MCF 10A (cell line): Measurements from ENCODE around the gene RPS3. TPM values are rescaled to one million over a fixed set of nuclear protein-coding genes. Genes with fewer than 3 reads are reported as not detected.
"Not testable (repeated sequence)": the region's sequence is repeated elsewhere in the genome, so short reads cannot be mapped to it uniquely, and the experiment has no call there.

Experiments used
- BruUV-seq: library from RNA; stranded (reverse); fragments of 400-500 nt; replicated peaks from 2 replicates; lab custom pipeline; 2021; lab: Mats Ljungman, UMichigan
- CTCF ChIA-PET: fragments of 300-600 bp; sonication (Branson Sonifier 250); formaldehyde crosslinking; extraction: SDS; loops from one replicate; lab custom pipeline; 2021; ENCODE audit warnings: antibody characterized with exemption, inconsistent platforms; lab: Yijun Ruan, JAX
- POLR2A ChIA-PET: fragments of 300-600, 350-650 bp; sonication (Branson Sonifier 250); formaldehyde crosslinking; extraction: SDS; loops from one replicate; lab custom pipeline; 2020; ENCODE audit warnings: antibody characterized with exemption, inconsistent platforms; lab: Yijun Ruan, JAX
- DNase-seq: peaks from one replicate; pipeline ENCODE4 v3.0.0-alpha.2; 2018; ENCODE audit not compliant: unreplicated experiment
- H3K27ac Mint-ChIP-seq: one replicate; pipeline ENCODE4 v1.8.0; 2022; ENCODE audit warnings: mild to moderate bottlenecking, low read depth, mixed read lengths; ENCODE audit not compliant: unreplicated experiment
- H3K27me3 Mint-ChIP-seq: one replicate; pipeline ENCODE4 v1.8.0; 2022; ENCODE audit warnings: mixed read lengths; ENCODE audit not compliant: insufficient read depth, unreplicated experiment
- H3K36me3 Mint-ChIP-seq: one replicate; pipeline ENCODE4 v1.8.0; 2022; ENCODE audit warnings: mild to moderate bottlenecking, moderate library complexity, mixed read lengths; ENCODE audit not compliant: insufficient read depth, unreplicated experiment
- H3K4me1 Mint-ChIP-seq: one replicate; pipeline ENCODE4 v1.8.0; 2022; ENCODE audit warnings: mixed read lengths; ENCODE audit not compliant: insufficient read depth, unreplicated experiment
- H3K4me3 Mint-ChIP-seq: one replicate; pipeline ENCODE4 v1.8.0; 2022; ENCODE audit warnings: mild to moderate bottlenecking, moderate library complexity, mixed read lengths; ENCODE audit not compliant: unreplicated experiment
- H3K9me3 Mint-ChIP-seq: one replicate; pipeline ENCODE4 v1.8.0; 2022; ENCODE audit warnings: mixed read lengths; ENCODE audit not compliant: unreplicated experiment
- CTCF ChIP-seq: fragments of 200-600 bp; IDR thresholded peaks from one replicate; pipeline ENCODE4 v1.8.0; 2022; ENCODE audit warnings: antibody characterized with exemption, mild to moderate bottlenecking; ENCODE audit not compliant: unreplicated experiment
- intact Hi-C: fragments of 100-400 bp; cut with micrococcal nuclease; formaldehyde crosslinking; loops from 2 replicates; pipeline ENCODE4 v1.14.1; 2022
- total RNA-seq: library from RNA; stranded (reverse); gene quantifications from 2 replicates; pipeline ENCODE4 v1.2.3, GENCODE V29; 2022

The RPS3 gene
- total RNA-seq, 1 experiment from 2014 or later, result 3,444 TPM

GRCh38 chr11:75352588-75353206 lies 46.6 kb upstream of the RPS3 start:
- peak overlapping the region; percentile 80 for H3K4me3 Mint-ChIP-seq

DNA sequence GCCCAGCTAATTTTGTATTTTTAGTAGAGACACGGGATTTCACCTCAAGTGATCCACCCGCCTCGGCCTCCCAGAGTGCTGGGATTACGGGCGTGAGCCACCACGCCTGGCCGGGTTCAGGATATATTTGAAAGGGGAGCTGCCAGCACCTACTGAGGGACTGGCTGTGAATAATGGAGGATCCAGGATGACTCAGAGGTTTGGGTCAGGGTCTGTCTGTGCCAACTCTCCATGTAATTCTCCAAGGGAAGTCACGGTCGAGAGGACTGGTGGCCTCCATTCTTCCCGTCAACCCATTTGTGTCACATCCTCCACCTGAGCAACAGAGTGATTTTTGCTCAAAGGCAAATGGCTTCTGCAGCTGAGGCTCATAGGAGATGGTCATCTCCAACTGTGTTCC lies 44.3 kb upstream of the RPS3 start:
- H3K27me3 Mint-ChIP-seq, result peaks cover 11% of the 10 kb centered on the region
- DNase-seq, result no peak
- no peak overlapping the region for H3K27ac Mint-ChIP-seq
- ChIA-PET POLR2A (interaction anchor here (0.6 to 1.4 kb wide), 2 partner anchors 18 to 422 kb away, joined by 3 read pairs; no protein-coding TSS in a partner anchor), CTCF (interaction anchor here (1.3 kb wide), 1 partner anchor 30 kb away, joined by 5 read pairs; no protein-coding TSS in a partner anchor)
- H3K4me3 Mint-ChIP-seq, result no peak overlapping the region
- BruUV-seq, result no TSS peak
- H3K36me3 Mint-ChIP-seq, result peaks cover 6% of the 10 kb centered on the region
- no peak for TF ChIP-seq CTCF
- no peaks in the 10 kb centered on the region for H3K9me3 Mint-ChIP-seq
- intact Hi-C loops, result no loop called here
- peaks cover 13% of the 10 kb centered on the region for H3K4me1 Mint-ChIP-seq

More at GRCh38 chr11:75352588-75353206, 46.6 kb upstream of the RPS3 start:
- no TSS peak for BruUV-seq
- H3K27ac Mint-ChIP-seq, result peak overlapping the region; percentile 63
- H3K4me1 Mint-ChIP-seq, result peaks cover 22% of the 10 kb centered on the region
- ChIA-PET POLR2A (interaction anchor here (1.5 kb wide), 1 partner anchor 9 kb away, joined by 8 read pairs; no protein-coding TSS in a partner anchor), CTCF (interaction anchor here (0.6 to 1.5 kb wide), 4 partner anchors 17 to 35 kb away, joined by 3 read pairs; no protein-coding TSS in a partner anchor)
- H3K36me3 Mint-ChIP-seq, result peaks cover 6% of the 10 kb centered on the region
- intact Hi-C loops, result no loop called here
- no peak for TF ChIP-seq CTCF
- H3K27me3 Mint-ChIP-seq, result peaks cover 11% of the 10 kb centered on the region
- H3K9me3 Mint-ChIP-seq, result no peaks in the 10 kb centered on the region
- no peak for DNase-seq

DNA sequence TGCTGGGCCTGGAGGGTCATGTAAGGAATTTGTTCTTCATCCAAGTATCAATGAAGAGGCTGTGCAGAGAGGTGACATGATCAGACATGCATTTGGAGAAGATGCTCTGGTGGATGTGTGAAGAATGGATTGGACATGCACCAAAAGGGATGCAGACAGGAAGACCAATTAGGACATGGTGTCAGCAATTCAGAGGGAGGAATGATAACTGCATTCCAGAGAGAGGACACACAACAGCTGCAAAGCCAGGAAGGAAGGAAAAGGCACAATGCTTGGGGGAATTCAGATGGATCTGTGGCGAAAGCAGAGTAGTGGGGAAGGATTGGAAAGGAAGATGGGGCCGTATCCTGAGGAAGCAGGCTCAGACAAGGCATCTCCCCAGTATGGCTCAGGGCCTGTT lies 42.7 kb upstream of the RPS3 start:
- H3K9me3 Mint-ChIP-seq, result no peaks in the 10 kb centered on the region
- BruUV-seq, result no TSS peak
- intact Hi-C loops, result no loop called here
- CTCF ChIA-PET, result interaction anchor here (0.6 kb wide), 1 partner anchor 1158 kb away, joined by 3 read pairs; no protein-coding TSS in a partner anchor
- no peak for TF ChIP-seq CTCF
- peaks cover 11% of the 10 kb centered on the region for H3K27me3 Mint-ChIP-seq
- no peak overlapping the region for H3K4me3 Mint-ChIP-seq
- POLR2A ChIA-PET, result interaction anchor here (1.1 kb wide), 1 partner anchor 13 kb away, joined by 3 read pairs; no protein-coding TSS in a partner anchor
- H3K27ac Mint-ChIP-seq, result no peak overlapping the region
- H3K36me3 Mint-ChIP-seq, result peaks cover 6% of the 10 kb centered on the region
- DNase-seq, result no peak
- H3K4me1 Mint-ChIP-seq, result peaks cover 6% of the 10 kb centered on the region

DNA sequence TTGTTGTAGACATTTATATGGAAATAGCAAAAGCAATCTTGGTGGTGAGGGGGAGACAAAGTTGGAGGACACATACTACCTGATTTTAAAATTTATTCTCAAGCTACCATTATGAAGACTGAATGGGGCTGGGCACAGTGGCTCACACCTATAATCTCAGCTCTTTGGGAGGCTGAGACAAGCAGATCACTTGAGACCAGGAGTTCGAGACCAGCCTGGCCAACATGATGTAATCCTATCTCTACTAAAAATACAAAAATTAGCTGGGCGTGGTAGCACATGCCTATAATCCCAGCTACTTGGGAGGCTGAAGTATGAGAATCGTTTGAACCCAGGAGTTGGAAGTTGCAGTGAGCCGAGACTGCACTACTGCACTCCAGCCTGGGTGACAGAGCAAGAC lies 37.0 kb upstream of the RPS3 start:
- H3K9me3 Mint-ChIP-seq, H3K27ac Mint-ChIP-seq, BruUV-seq, H3K4me1 Mint-ChIP-seq, intact Hi-C loops, H3K4me3 Mint-ChIP-seq, H3K27me3 Mint-ChIP-seq, H3K36me3 Mint-ChIP-seq, DNase-seq: not testable (repeated sequence)
- POLR2A ChIA-PET, result interaction anchor here (0.6 to 2.5 kb wide), 4 partner anchors 10 to 66 kb away, joined by 3 to 8 read pairs (median 6); no protein-coding TSS in a partner anchor
- CTCF ChIA-PET, result interaction anchor here (0.9 to 2.0 kb wide), 5 partner anchors 22 to 91 kb away, joined by 3 to 7 read pairs (median 5); no protein-coding TSS in a partner anchor
